Measurements from ENCODE around the gene MEIS2.

MEIS2 gene

GRCh38 chr15:36999778-37000177, 100.6 kb downstream of the MEIS2 start:
- no peak for DNase-seq (ENCODE audit: extremely low read depth, insufficient read length)
- TF ChIP-seq, protein P1, sequence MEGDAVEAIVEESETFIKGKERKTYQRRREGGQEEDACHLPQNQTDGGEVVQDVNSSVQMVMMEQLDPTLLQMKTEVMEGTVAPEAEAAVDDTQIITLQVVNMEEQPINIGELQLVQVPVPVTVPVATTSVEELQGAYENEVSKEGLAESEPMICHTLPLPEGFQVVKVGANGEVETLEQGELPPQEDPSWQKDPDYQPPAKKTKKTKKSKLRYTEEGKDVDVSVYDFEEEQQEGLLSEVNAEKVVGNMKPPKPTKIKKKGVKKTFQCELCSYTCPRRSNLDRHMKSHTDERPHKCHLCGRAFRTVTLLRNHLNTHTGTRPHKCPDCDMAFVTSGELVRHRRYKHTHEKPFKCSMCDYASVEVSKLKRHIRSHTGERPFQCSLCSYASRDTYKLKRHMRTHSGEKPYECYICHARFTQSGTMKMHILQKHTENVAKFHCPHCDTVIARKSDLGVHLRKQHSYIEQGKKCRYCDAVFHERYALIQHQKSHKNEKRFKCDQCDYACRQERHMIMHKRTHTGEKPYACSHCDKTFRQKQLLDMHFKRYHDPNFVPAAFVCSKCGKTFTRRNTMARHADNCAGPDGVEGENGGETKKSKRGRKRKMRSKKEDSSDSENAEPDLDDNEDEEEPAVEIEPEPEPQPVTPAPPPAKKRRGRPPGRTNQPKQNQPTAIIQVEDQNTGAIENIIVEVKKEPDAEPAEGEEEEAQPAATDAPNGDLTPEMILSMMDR (IDR thresholded peaks at IDR 0.05; ENCODE audit: insufficient read depth, low read length, poor library complexity, severe bottlenecking): no peak

GRCh38 chr15:36996538-36997181, 103.7 kb downstream of the MEIS2 start:
- Histone ChIP-seq H3K36me3 (ENCODE audit: control insufficient read depth, insufficient read depth, low read length) (no peaks in the 10 kb centered on the region), H3K27me3 (replicated peaks; ENCODE audit: control insufficient read depth, insufficient read depth, low read length) (no peaks in the 10 kb centered on the region), H3K4me3 (replicated peaks; ENCODE audit: low read depth, low read length) (no peak overlapping the region)
- DNase-seq (ENCODE audit: extremely low read depth, insufficient read length): no peak
- TF ChIP-seq, protein P1 (IDR thresholded peaks at IDR 0.05; ENCODE audit: insufficient read depth, low read length, poor library complexity, severe bottlenecking): no peak

More at GRCh38 chr15:36999778-37000177, 100.6 kb downstream of the MEIS2 start:
- H3K27me3 ChIP-seq (replicated peaks; ENCODE audit: control insufficient read depth, insufficient read depth, low read length): no peaks in the 10 kb centered on the region
- H3K4me3 ChIP-seq (replicated peaks; ENCODE audit: low read depth, low read length): no peak overlapping the region
- no peaks in the 10 kb centered on the region for H3K36me3 ChIP-seq (ENCODE audit: control insufficient read depth, insufficient read depth, low read length)

DNA sequence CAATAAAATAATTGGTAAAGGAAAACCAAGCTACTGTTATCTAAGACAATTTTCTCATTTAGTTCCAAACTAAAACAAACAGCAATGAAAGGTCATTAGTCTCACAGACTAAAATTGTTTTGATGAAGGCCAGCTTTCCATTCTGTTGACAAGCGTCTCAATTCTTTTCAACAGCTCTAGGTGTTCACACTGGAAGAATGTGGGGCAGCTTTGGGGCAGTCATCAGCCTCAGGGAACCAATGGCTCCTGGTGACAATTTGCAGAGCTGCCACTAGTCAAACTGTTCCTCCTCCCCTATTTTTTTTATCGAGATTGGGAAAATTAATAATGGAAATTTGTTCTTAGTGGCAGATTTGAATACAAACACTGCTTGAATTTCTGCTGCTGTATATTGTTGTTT, 104.2 kb downstream of the MEIS2 start:
- H3K36me3 ChIP-seq (ENCODE audit: control insufficient read depth, insufficient read depth, low read length): no peaks in the 10 kb centered on the region
- TF ChIP-seq, protein P1 (IDR thresholded peaks at IDR 0.05; ENCODE audit: insufficient read depth, low read length, poor library complexity, severe bottlenecking): no peak
- no peak overlapping the region for H3K4me3 ChIP-seq (replicated peaks; ENCODE audit: low read depth, low read length)
- DNase-seq (ENCODE audit: extremely low read depth, insufficient read length): no peak
- H3K27me3 ChIP-seq (replicated peaks; ENCODE audit: control insufficient read depth, insufficient read depth, low read length): no peaks in the 10 kb centered on the region

DNA sequence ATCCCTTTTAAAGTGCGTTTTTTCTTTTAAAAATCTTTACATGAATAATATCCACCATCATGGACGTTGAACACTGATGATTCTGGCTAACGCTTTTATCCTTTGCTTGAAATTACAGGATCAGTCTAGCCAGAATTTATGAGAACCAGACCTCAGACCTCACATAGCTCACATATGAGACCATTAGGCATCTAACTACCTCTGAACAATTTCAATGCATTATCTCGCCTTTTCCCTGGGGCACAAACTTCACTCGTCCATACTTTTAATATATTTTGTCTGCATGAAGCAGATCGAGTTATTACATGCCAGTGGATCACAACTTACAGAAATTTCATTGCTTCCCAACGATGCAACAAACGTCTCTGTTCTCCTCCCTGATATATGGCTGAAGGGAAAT, 105.6 kb downstream of the MEIS2 start:
- DNase-seq (ENCODE audit: extremely low read depth, insufficient read length): no peak
- Histone ChIP-seq H3K27me3 (replicated peaks; ENCODE audit: control insufficient read depth, insufficient read depth, low read length) (no peaks in the 10 kb centered on the region), H3K36me3 (ENCODE audit: control insufficient read depth, insufficient read depth, low read length) (no peaks in the 10 kb centered on the region), H3K4me3 (replicated peaks; ENCODE audit: low read depth, low read length) (no peak overlapping the region)
- TF ChIP-seq, protein P1 (IDR thresholded peaks at IDR 0.05; ENCODE audit: insufficient read depth, low read length, poor library complexity, severe bottlenecking): no peak

GRCh38 chr15:36992454-36992853, 107.9 kb downstream of the MEIS2 start:
- Histone ChIP-seq H3K27me3 (replicated peaks; ENCODE audit: control insufficient read depth, insufficient read depth, low read length) (no peaks in the 10 kb centered on the region), H3K36me3 (ENCODE audit: control insufficient read depth, insufficient read depth, low read length) (no peaks in the 10 kb centered on the region), H3K4me3 (replicated peaks; ENCODE audit: low read depth, low read length) (no peak overlapping the region)
- TF ChIP-seq, protein P1 (IDR thresholded peaks at IDR 0.05; ENCODE audit: insufficient read depth, low read length, poor library complexity, severe bottlenecking): no peak
- no peak for DNase-seq (ENCODE audit: extremely low read depth, insufficient read length)

DNA sequence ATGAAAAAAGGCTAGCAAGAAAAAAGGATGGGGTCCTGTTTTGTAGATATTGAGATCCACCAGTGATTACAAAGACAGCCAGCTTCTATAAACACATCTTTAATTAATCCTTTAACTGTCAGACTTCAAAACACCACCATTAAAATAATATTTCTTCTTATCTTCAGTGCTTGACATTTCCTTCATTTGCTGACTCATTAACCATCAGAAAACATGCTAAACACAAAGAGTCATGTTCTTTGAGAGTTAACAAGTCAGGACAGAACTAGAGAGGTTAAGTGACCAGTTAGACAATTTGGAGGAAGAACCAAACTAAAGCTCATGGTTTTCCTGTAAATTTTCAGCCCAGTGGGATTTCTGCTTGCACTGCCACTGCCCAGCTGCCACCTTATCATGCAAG, 111.4 kb downstream of the MEIS2 start:
- H3K36me3 ChIP-seq (ENCODE audit: control insufficient read depth, insufficient read depth, low read length): peaks cover 2% of the 10 kb centered on the region; the same call in 1 of the 2 replicates

More for the DNA sequence above, 111.4 kb downstream of the MEIS2 start:
- TF ChIP-seq, protein P1 (IDR thresholded peaks at IDR 0.05; ENCODE audit: insufficient read depth, low read length, poor library complexity, severe bottlenecking): no peak
- DNase-seq (ENCODE audit: extremely low read depth, insufficient read length): no peak
- H3K4me3 ChIP-seq (replicated peaks; ENCODE audit: low read depth, low read length): no peak overlapping the region
- no peaks in the 10 kb centered on the region for H3K27me3 ChIP-seq (replicated peaks; ENCODE audit: control insufficient read depth, insufficient read depth, low read length)

All from GM06990 (cell line).